Measurements from ENCODE around the gene IPO11.
"Not testable (repeated sequence)": the region's sequence is repeated elsewhere in the genome, so short reads cannot be mapped to it uniquely, and the experiment has no call there.

Gene IPO11

DNA sequence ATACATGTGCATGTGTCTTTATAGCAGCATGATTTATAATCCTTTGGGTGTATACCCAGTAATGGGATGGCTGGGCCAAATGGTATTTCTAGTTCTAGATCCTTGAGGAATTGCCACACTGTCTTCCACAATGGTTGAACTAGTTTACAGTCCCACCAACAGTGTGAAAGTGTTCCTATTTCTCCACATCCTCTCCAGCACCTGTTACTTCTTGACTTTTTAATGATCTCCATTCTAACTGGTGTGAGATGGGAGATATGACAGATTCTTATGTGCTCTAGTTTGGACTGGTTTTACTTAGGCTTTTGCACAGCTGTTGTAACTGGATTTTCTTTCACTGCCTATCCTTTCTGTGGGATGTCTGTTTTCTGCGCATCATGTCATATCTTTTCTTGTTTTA lies 108.2 kb downstream of the IPO11 start:
- DNase-seq = not testable (repeated sequence)

DNA sequence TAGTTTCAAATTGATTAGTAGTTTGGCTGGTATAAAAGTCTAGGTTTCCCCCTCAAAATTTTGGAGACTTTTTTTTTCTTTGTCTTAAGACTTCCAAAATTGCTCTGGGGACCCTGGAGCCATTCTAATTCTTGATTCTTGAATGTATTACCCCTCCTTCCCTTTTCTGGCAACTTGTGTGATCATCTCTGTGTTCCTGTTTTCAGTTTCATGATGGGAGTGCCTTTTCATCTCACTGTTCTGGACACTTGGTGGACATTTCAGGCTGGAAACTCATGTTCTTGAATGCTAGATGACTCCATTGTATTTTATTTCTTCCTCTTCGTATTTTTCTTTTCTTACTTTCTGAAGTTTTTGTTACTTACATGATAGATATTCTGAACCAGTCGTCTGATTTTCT lies 108.8 kb downstream of the IPO11 start:
- DNase-seq = no peak

DNA sequence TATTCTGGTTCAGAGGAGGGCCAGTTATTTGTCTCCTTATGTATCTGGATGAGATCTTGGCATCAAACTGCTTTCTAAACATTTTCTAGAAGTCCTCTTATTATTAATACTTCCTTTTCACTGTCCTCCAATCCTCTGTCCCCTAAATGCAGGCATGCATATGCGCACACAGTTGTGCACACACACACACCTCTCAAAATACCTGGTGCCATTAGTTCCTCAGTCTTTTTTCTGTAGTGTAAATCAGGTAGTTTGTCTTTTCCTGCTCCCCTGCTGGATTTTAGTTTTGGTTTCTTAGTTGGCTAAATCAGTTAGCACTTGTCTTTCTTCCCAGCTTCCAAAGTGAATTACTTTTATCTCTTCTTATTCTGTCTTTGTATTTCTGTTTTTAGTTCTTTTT lies 110.2 kb downstream of the IPO11 start:
- no peak for DNase-seq

DNA sequence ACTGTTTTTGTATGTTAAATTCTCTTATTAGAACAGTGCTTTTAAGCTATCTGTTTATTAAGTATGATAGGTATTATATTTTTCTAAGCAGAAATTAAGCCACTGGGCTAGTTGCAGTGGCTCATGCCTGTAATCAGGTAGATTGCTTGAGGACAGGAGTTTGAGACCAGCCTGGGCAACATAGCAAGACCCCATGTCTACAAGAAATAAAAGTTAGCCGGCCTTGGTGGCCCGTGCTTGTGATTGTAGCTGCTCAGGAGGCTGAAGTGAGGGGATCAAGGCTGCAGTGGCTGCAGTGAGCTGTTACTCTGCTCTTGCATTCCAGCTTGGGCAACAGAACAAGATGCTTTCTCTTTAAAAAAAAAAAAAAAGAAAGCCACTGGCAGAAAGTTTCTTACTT lies 121.0 kb downstream of the IPO11 start:
- no peak for DNase-seq

DNA sequence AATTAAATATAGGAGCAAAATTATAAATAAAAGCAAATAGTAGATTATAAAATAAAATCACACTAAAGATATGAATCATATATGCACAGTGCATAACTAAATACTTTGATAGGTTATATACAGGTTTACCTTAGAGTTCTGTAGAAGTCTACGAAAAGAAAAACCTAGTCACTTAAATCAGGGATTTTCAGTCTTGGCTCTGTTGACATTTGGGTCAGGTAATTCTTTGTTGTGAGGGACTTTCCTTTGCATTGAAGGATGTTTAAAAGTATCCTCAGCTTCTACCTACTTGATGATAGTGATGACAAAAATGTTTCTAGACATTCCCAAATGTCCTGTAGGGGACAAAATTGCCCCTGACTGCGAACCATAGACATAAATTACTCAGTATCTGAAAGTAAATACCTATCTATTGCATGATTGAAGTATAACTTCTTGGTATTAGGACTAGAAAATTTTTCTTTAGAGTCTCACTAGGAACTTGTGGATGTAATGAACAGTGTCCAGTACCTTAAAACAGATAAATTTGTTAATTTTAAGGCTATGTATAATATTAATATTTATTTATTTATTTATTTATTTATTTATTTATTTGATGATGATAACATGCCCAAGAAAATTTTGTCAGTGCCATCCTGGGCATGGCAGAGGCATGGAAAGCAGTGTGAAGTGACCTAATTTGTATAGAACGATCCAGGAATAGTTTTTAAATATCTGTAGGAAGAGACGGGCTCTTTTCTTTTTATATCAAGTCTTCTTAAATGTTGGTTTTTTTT lies 122.1 kb downstream of the IPO11 start:
- no peak for DNase-seq

DNA sequence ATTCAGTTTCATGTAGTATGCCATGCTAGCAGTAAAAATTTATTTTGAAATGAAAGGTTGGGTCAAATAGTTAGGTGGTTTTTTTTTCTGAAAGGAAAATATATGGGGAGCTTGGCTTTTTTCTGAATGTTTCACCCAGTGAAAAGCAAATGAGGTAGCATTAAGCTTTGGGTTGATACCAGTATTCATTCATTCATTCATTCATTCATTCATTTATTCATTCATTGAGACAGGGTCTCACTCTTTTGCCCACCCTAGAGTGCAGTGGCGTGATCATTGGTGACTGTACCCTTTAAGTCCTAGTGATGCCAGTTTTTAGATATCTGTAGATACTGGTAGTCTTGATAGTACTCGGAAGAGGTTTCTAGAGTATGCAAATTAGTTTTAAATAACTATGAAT lies 123.7 kb downstream of the IPO11 start:
- DNase-seq = no peak

DNA sequence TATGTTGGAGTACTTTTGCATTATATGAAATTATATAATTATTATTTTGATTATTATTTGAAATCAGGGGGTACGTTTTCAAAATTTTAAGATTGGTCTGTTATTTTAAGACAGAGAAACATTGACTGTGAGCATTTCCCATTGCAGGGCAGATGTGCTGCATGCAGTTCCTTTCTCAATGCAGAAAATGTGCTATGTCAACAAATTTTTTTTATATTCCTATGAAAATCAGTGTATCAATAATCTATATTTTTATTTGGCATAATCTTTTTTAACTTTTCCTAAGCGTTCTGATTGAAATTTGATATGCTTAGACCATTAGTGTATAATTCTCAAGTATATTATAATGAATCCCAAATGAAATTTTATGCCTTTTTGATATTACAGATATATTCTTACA lies 124.2 kb downstream of the IPO11 start:
- no peak for DNase-seq

DNA sequence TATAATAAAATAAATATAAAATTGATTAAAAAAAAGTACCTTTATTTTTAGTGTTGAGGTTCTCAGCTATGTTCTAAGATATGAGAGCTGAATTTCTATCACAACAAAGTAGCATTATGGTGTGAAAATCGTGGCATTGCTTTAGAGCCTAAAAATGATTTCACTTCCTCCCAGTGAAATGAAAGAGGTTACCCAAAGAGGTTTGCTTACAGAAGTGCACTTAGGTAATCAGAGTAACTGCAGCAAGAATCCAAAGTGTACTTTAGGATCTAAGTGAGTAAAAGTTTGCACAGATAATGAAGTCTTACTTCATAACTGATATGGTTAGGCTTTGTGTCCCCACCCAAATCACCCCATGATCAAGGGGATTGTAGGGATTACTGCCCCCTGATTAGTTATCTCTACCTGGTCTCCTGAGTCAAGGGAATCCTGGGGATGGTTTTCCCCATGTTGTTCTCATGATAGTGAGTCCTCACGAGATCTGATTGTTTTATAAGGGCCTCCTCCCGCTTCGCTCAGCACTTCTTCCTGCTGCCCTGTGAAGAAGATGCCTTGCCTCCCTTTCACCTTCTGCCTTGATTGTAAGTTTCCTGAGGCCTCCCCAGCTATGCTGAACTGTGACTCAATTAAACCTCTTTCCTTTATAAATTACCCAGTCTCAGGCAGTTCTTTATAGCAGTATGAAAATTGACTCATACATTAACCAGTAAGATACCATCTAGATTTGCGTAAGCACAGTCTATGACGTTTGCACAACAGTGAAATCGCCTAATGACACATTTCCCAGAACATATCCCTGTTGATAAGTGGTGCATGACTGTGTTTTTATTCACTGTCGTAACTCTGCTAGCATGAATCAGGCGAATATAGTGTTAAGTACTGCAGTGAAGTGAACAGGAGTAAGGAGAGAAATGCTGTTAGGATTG lies 125.7 kb downstream of the IPO11 start:
- no peak for DNase-seq

DNA sequence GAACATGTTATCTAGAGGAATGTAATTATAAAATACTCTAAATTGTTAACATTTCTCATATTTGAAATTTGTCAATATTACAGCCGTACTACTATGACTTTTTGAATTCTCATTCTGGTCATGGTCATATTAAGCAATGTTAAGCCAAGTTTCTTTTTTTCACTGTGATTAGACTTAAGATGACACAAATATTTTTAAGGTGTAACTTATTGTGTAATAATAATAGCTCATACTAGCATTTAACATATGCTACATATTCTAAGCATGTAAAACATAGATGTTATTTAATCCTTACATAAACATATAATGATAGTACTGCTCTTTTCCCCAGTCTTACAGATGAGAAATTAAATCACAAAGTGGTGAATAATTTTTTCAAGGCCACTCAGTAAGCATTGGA lies 130.2 kb downstream of the IPO11 start:
- DNase-seq = no peak

DNA sequence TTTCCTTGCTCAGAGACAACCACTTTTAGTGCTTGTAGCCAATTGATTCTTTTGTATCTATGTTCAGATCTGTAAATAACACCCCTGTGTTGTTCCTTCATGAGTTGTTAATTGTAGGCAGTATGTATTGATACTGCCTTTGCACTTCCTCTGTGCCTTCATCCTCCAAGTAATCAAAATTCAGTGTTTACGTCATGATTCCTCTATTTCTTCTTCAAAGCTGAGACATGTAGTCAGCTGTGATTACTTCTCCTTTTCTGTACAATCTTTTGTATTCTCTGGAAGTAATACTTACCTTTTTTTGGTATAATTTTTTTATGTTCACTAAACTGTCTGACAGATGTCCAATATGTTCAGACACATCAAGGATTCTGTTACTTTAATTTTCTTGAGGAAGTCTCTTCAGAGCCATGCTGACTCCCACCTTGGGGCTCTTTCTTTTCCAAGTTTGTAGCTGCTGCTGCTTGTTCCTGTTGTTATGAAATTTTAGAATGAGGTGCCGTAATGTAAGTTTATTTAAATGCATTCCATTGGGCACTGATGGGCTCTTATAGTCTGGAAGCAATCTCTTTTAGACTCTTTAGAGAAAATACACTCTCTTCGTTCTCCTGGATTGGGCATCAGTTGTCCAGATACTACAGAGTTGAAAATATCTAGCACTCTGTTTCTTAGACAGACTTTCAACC lies 135.5 kb downstream of the IPO11 start:
- no peak for DNase-seq

DNA sequence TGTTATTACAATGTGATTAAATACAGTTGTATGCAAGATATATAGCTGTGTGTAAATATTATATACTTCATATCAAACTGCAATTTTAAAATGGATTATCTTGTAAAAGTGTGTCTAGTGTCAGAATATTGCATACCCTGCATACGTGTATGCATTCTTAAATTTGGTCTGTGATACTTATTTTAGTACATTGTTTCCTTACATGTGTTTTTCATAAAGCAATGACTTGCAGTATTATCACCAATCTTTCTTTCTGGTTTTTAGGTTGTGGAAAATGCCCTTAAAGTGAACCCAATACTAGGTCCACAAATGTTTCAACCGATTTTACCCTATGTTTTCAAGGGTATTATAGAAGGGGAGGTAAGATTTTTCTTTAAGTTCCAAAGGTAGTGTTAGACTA lies 137.5 kb downstream of the IPO11 start:
- no peak for DNase-seq

DNA sequence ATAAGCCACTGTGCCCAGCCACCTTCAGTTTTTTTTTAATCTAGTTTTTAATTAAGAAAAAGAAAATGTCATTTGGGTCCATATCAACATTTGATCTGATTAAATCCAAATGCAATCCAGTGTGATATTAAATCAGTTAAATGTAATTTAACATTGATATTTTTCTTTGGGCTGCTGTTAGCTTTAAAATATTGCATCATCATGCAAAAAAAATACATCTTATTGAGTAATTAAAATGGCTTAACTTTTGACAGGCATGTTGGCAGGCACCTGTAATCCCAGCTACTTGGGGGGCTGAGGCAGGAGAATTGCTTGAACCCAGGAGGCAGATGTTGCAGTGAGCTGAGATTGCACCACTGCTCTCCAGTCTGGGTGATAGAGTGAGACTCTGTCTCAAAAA lies 143.4 kb downstream of the IPO11 start:
- no peak for DNase-seq

DNA sequence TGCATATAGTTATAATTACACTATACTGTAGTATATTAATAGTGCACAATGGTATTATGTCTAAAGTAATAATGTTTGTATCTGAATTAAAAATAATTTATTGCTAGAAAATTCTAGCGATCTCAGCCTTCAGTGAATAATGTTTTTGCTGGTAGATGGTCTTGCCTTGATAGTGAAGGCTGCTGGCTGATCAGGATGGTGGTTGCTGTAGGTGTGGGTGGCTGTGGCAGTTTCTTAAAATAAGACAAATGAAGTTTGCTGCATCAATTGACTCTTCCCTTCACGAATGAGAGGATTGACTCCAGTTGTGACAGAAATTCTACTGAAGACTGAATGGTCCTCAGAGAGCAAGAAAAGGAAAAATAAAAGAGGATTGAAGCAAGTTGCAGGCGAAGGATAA lies 146.4 kb downstream of the IPO11 start:
- DNase-seq = no peak

DNA sequence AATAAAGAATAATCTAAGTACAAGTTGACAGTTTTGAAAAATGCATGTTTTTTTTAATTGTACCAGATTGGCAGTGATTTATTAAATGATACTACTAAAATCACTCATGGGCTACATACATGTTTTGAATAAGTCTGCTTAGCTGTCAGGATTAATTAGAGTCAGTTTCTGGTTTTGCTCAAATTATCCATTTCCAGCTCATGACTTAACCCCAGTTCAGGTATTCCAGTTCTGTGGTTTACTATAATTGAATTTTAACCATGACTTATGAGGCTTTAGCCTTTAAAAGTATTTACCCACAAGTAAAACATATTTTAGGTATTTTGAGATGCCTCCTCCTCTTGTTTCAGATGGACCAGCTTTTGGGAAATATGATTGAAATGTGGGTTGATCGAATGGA lies 148.2 kb downstream of the IPO11 start:
- no peak for DNase-seq

DNA sequence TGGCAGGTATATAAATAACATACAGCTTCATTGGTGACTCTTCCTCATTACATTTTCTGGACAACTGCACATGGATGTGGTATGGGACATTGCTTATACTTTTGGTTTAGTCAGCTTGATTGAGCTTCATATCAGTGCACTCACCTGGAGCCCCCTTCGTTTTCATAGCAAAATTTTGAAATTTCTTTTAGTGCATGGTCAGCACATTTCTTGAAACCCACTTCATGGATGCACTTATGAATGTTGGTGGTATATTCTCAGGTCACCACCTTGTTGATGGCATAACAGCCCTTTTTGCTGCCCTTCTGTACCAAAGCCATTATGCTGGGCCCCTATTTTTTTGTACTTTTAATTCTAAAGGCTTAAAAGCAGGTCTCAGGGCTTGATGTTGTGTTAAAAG lies 149.3 kb downstream of the IPO11 start:
- no peak for DNase-seq

DNA sequence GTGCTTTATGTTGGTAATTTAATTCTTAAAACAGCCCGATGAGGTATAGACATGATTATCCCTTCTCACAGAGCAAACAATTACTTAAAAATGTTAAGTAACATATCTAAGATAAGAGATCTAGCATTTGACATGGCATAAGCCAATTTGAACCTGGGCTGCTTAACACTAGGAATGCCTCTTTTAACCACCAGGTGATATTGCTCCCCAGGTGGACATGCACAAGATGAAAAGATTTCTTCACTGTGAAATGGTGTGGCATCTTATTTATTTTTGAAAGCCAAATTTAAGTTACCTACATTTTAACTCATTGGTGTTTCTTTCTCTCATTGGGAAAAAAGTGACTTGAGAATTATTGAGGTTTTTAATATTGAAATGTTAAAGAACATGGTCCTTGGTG lies 150.3 kb downstream of the IPO11 start:
- DNase-seq = no peak

DNA sequence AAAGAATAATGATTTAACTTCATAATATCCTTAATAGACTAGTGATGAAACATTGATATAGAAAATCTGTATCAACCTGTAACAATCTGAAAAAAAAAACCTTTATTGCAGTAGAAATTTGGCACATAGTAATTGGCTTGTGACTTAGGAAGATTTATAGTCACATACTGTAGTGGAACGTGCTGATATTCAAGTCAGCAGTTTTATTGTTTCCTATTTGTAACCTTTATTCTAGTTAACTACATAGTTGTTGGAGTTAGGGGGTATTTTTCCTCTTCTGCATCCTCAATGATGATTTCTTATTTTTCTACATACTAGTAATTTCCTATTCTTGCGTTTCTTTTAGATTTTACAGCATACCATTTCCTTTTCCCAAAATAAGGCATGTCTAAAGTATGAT lies 151.5 kb downstream of the IPO11 start:
- DNase-seq = no peak

DNA sequence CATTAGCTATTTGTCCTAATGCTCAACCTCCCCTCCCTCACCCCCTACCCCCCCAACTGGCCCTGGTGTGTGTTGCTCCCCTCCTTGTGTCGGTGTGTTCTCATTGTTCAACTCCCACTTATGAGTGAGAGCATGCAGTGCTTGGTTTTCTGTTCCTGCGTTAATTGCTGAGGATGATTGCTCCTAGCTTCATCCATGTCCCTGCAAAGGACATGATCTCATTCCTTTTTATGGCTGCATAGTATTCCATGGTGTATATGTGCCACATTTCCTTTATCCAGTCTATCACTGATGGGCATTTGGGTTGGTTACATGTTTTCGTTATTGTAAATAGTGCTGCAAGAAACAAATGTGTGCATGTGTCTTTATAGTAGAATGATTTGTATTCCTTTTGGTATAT lies 153.2 kb downstream of the IPO11 start:
- not testable (repeated sequence) for DNase-seq

DNA sequence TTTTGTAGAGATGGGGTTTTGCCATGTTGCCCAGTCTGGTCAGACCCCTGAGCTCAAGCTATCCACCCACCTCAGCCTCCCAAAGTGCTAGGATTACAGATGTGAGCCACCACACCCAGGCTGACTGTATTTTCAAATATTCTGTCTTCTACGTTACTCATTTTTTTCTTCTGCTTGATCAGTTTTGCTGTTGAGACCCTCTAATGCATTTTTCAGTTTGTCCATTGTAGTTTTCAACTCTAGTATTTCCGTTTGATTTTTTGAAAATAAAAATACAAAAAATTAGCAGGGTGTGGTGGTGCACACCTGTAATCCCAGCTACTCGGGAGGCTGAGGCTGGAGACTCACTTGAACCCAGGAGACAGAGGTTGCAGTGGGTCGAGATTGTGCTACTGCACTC lies 155.6 kb downstream of the IPO11 start:
- DNase-seq = no peak

DNA sequence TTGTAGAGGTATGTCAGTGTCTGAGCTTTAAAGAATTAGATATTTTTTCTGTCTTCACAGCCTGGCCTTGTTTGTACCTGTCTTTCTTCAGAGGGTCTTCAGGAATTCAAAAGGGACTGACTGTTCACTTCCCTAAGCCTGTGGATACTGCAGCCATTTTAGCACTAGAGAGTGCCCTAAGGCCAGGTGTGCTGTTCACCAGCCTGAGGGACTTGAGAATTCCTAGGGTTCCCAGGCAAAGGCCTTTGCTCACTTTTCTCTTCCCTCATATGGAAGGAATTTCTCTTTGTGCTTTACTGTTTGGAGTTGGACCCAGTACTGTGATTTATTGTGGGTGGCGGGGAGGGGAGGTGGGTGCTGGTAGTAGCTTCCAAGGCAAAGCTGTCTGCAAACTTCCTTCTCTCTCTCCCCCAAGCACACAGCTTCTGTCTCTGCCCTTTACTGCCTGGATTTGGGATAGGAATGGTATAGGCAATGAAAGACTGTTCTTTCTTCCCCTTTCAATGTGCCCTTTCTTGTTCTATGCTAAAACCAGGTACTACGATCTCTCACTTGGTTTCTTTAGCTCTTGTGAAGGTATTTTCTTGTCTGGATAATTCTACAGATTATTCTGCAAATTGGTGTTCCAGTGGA lies 156.4 kb downstream of the IPO11 start:
- no peak for DNase-seq

DNA sequence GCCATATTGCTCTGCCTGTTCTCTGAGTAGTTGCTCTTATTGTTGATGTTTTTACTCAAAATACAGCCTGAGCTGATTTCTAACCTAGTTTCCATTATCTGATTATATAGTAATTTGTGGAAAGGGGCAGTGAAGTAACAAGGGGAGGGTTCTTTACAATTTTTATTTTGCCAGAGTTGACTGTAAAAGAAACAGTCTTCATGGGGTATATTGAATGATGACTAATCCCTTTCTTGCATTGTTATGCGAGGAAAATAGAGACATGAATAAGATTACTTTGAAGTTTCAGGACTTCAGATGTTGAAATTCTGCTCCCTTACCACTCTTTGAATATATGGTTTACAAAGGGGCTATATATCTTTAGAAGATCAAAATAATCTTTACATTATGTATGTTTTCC lies 156.9 kb downstream of the IPO11 start:
- DNase-seq = no peak

DNA sequence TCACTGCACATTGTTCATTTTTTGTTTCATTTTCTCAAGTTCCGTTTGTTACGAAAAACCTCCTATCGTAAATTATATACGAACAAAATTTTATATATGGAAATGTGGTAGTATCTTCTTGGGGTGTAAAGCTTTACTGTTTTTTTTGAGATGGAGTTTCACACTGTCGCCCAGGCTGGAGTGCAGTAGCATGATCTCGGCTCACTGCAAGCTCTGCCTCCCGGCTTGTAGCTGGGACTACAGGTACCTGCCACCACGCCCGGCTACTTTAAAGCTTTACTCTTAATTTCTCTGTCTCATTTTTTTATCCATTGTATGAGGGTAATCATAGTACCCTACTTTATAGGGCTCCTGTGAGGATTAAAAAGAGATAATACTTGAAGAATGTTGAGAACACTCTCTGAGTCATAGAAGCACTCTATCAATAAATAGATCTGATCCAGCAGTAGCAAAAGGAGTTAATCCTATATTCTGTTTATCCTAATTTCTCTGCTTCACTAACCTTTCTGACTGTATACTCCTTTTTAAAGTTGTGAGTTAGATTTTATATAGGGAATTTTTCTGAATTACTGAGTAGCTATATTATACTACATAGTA lies 160.5 kb downstream of the IPO11 start:
- DNase-seq = no peak

DNA sequence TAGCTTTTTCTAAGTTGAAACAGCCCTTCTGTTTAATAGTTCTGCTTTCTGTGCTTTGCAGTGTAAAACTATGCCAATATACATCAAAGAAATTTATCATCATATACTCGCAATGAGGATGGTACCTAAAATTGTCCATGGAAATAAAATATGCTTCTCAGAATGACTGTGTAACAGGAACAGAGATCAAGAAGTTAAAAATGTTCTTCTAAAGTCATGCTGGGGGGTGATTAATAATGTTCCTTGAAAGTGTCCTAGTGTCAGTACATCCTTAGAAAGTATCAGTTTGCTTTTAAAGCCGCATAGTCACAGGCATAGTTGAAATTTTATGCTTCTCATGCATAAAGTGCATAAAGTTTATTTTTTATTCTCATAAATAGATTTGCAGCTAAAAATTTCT lies 162.0 kb downstream of the IPO11 start:
- DNase-seq = no peak

All from CD4-positive, alpha-beta T cell treated with Interferon gamma for 1 hour (primary cell).